SK-N-MC (cell line): ENCODE results near the gene PBX3.

ENCODE experiments used
- DNase-seq: peaks from one replicate; pipeline ENCODE4 v3.0.0-alpha.2; 2011; ENCODE audit warnings: low read depth, low spot score
- H3K27ac ChIP-seq: fragments of 200-600 bp; sonication (generic); 2 replicates; pipeline ENCODE4 v1.5.1; 2016; ENCODE audit warnings: mixed run types
- H3K36me3 ChIP-seq: fragments of 200-600 bp; sonication (generic); 2 replicates; pipeline ENCODE4 v1.6.1; 2017; ENCODE audit warnings: antibody characterized with exemption, low read length, mixed read lengths; ENCODE audit not compliant: insufficient read depth
- H3K4me3 ChIP-seq: fragments of 200-600 bp; sonication (generic); 2 replicates; pipeline ENCODE4 v1.5.1; 2016
- H3K9ac ChIP-seq: fragments of 200-600 bp; sonication (generic); 2 replicates; pipeline ENCODE4 v1.8.0; 2017; ENCODE audit warnings: mixed run types, mixed read lengths; ENCODE audit not compliant: insufficient read length
- H3K9me3 ChIP-seq: fragments of 200-600 bp; sonication (generic); 2 replicates; pipeline ENCODE4 v1.6.1; 2017; ENCODE audit warnings: low read depth, mild to moderate bottlenecking, antibody characterized with exemption, low read length, moderate library complexity, mixed read lengths
- EZH2 ChIP-seq: fragments of 200-600 bp; sonication (generic); IDR thresholded peaks from one replicate; pipeline ENCODE4 v1.6.1; 2017; ENCODE audit warnings: antibody characterized with exemption
- FOXP2 ChIP-seq: optimal IDR thresholded peaks from 2 replicates; pipeline ENCODE3; 2011; ENCODE audit warnings: mild to moderate bottlenecking, moderate library complexity; ENCODE audit not compliant: insufficient read depth; ENCODE audit errors: extremely low read length, control extremely low read depth
- POLR2AphosphoS5 ChIP-seq: IDR thresholded peaks from 2 replicates; pipeline ENCODE4 v1.6.1; 2012; ENCODE audit warnings: mild to moderate bottlenecking, low read depth, low read length, borderline replicate concordance

PBX3 gene

DNA sequence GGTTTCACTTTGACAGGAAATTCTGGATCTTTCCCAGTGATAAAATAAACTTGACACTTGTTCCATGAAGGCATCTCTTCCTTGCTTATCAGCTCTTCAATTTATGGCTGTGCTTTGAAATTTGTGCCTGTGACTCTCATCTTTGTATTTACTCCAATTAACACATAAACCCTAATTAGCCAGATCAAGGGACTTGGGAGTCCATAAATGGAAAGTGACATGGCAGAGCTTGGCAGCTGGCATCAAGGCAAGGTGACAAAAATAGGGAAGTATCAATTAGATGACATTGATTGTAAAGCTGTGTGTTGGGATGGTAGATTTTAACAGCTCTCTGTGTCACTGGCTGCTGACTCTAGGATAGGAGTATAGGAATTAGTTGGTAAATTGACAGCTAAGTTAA, 133.9 kb downstream of the PBX3 start:
- TF ChIP-seq POLR2AphosphoS5: no peak
- no peak for TF ChIP-seq FOXP2
- TF ChIP-seq EZH2: no peak
- no peak overlapping the region for H3K4me3 ChIP-seq
- no peaks in the 10 kb centered on the region for H3K36me3 ChIP-seq
- no peak for DNase-seq
- H3K9me3 ChIP-seq: no peaks in the 10 kb centered on the region
- H3K27ac ChIP-seq: no peak overlapping the region
- no peak overlapping the region for H3K9ac ChIP-seq

DNA sequence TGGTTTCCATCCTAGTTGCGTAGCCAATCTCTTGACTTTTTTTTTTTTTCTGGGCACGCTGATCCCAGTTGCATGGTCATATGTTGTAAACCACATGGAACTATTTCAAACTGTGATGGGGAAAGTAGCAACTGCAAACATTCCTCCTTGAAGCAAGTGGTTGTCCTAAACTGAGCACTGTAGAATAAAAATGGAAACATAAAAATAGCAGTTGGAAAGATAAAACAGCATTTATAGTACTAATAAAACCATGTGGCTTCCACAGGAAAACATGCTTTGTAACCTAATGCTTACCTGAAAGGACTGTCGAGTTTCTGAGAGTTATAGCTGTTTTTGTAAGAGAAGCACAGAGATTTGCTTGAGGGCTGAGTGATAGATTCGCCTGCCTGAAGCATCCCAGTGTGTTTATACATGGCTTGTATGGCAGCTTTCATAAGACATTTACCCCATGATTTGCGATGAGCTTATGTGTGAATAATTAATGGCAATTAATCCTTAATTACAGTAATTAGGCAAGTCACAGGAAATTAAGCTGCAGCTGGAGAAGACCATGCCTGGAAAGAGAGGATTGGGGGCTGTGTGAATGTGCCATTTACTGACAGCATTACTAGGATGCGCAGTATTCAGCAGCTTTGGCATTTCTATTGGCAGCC, 136.5 kb downstream of the PBX3 start:
- no peak overlapping the region for H3K27ac ChIP-seq
- no peak overlapping the region for H3K9ac ChIP-seq
- DNase-seq: no peak
- no peaks in the 10 kb centered on the region for H3K36me3 ChIP-seq
- no peak overlapping the region for H3K4me3 ChIP-seq
- TF ChIP-seq EZH2 (no peak), FOXP2 (no peak), POLR2AphosphoS5 (no peak)
- no peaks in the 10 kb centered on the region for H3K9me3 ChIP-seq

DNA sequence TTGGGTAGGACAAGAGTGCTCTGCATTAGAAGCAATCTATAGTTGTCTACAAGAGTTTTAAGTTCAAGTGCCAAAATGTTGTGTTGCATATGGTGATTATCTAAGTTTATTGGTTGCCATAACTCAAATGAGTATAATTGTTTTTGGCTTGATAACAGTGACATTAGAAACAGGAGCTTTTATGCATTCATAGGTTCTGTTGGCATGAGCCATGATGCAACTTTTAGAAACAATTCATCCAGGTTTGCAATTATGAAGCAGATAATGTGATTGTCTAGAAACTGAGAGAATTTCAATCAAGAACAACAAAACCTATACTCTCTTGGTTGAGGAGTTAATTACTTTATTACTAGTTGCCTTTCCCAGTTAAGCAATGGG, 137.0 kb downstream of the PBX3 start:
- TF ChIP-seq POLR2AphosphoS5 (no peak), EZH2 (no peak), FOXP2 (no peak)
- Histone ChIP-seq H3K9me3 (no peaks in the 10 kb centered on the region), H3K4me3 (no peak overlapping the region), H3K27ac (no peak overlapping the region), H3K9ac (no peak overlapping the region), H3K36me3 (no peaks in the 10 kb centered on the region)
- no peak for DNase-seq

DNA sequence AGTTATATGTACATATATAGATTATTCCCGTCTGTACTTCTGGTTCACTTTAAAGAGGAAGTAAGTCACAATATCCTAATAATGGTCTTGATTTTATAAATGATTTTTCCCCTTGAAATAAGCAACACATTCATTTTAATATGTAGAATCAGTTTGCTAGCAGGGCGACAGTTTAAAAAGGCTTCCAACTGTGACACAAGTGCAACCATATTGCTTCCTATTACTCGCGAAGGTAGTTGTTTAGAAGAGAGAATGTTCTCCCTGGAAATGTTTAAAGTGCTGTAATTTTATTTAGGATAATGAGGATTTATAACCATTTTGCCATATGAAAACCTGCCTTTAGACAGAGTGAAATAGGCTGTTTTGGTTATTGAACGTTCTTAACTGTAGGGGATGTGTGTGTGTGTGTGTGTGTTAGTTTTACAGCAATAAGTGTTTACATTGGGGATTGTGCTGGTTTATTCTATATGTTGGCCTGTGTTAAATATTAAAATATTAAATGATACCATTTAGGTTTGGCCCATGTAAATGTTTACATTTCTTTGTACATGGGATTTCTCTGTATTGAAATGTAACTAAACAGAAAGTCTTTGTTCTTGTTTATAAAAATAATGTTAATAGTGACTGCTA, 138.3 kb downstream of the PBX3 start:
- DNase-seq: no peak
- H3K27ac ChIP-seq: peak overlapping the region; percentile 69; the same call in 1 of the 2 replicates

DNA sequence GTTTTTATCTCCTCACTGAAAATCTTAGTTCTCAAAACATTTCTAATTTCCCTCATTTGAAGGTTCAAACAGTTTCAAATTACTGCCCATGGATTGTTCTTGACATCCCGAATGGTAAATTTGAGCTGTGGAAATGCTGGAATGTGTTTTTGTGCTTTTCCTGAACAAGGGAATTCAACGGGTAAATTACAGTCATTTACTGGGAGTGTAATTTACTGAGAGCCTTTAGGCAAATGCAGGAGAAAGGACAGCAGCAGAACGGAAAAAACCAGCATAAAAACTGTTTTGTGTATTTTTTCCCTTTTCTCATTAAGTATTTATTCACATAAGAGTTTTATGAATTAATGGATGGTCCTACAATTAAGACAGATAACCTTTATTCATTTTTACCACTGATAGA, 139.2 kb downstream of the PBX3 start:
- Histone ChIP-seq H3K36me3 (no peaks in the 10 kb centered on the region), H3K9ac (no peak overlapping the region), H3K9me3 (no peaks in the 10 kb centered on the region), H3K4me3 (peak overlapping the region; percentile 22), H3K27ac (peak overlapping the region; percentile 69)
- TF ChIP-seq EZH2 (no peak), FOXP2 (no peak), POLR2AphosphoS5 (no peak)
- no peak for DNase-seq

More for the DNA sequence above, 138.3 kb downstream of the PBX3 start:
- Histone ChIP-seq H3K36me3 (no peaks in the 10 kb centered on the region), H3K9ac (peak overlapping the region; percentile 9), H3K4me3 (peak overlapping the region; percentile 54), H3K9me3 (no peaks in the 10 kb centered on the region)
- TF ChIP-seq EZH2: no peak
- TF ChIP-seq POLR2AphosphoS5: no peak
- no peak for TF ChIP-seq FOXP2

DNA sequence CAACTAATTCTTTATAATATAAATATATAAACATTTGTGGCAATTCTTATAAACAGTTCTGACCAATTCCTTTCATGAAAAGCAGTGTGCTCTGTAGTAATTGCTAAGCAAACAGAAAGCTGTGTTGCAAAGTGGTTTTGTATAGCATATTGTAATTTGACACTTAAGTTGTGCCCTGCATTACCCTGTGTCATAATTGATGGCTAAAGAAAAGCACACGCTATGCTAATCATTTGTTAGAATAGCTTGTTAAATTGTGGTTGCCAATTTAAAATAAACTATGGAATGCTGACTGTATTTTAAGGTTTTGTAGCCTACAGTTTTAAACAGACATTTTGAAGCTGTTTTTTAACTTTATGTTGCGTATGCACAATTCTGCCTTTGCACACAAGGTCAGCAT, 140.0 kb downstream of the PBX3 start:
- TF ChIP-seq POLR2AphosphoS5 (no peak; the same call in 1 of the 2 replicates), FOXP2 (no peak), EZH2 (no peak)
- no peaks in the 10 kb centered on the region for H3K36me3 ChIP-seq
- peak overlapping the region; percentile 34 for H3K9ac ChIP-seq
- no peaks in the 10 kb centered on the region for H3K9me3 ChIP-seq
- H3K4me3 ChIP-seq: peak overlapping the region; percentile 67
- H3K27ac ChIP-seq: peak overlapping the region; percentile 63; the same call in 1 of the 2 replicates
- no peak for DNase-seq

DNA sequence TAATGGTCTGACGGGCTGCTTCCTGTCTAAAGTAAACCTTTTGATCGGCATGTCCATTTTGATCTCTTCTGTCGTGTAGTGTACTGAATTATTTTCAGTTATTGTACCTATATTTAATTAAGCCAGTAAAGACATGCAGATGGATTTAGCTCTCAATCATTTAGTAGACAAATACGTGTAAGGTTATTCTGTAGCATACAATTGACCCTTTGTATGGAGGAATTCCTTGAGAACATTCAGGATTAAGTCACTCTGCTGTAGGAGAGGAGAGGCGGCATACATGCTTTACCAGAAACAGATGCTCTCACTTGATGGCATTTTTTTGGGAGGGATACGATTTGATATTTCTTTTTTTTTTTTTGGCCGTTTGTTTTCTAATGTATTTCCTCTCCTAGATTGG, 141.0 kb downstream of the PBX3 start:
- no peak for DNase-seq
- no peaks in the 10 kb centered on the region for H3K36me3 ChIP-seq
- H3K9ac ChIP-seq: peak overlapping the region; percentile 34
- H3K4me3 ChIP-seq: peak overlapping the region; percentile 67
- H3K9me3 ChIP-seq: no peaks in the 10 kb centered on the region
- no peak for TF ChIP-seq EZH2
- no peak for TF ChIP-seq FOXP2
- no peak for TF ChIP-seq POLR2AphosphoS5
- H3K27ac ChIP-seq: peak overlapping the region; percentile 63; the same call in 1 of the 2 replicates

DNA sequence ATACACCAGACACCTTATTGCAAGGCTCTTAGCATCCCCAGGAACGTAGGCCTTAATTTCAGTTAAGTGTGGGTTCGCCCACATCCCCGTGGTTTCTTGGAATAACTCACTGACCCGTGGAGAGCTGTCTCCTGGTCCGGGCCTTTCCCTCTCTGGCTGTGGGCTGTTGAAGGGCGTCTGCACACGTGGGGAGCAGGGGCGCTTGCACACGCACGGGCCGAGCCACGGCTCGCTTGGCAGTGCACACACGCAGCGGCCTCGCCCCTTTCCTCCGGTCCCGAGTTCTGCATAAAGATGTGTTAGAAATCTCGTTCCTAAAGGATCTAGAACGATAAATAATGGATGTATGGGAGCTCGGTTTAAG, 141.9 kb downstream of the PBX3 start:
- Histone ChIP-seq H3K36me3 (no peaks in the 10 kb centered on the region), H3K9me3 (no peaks in the 10 kb centered on the region), H3K27ac (no peak overlapping the region), H3K4me3 (peak overlapping the region; percentile 67), H3K9ac (no peak overlapping the region)
- no peak for TF ChIP-seq FOXP2
- no peak for TF ChIP-seq EZH2
- TF ChIP-seq POLR2AphosphoS5: no peak
- DNase-seq: no peak
